ENCODE data around the gene RER1.

RER1 gene

GRCh38 chr1:2426540-2426939 is 34.9 kb downstream of the RER1 start:
- H3K4me3 ChIP-seq (ENCODE audit: low read length), result no peak overlapping the region
- no peak for DNase-seq (ENCODE audit: low read depth)
- no peak for TF ChIP-seq CTCF (conservative IDR thresholded peaks at IDR 0.05; ENCODE audit: low read length)

GRCh38 chr1:2427051-2427450 is 35.4 kb downstream of the RER1 start:
- TF ChIP-seq CTCF (conservative IDR thresholded peaks at IDR 0.05; ENCODE audit: low read length), result no peak
- no peak for DNase-seq (ENCODE audit: low read depth)
- no peak overlapping the region for H3K4me3 ChIP-seq (ENCODE audit: low read length)

- no peak for DNase-seq (ENCODE audit: low read depth)
- H3K4me3 ChIP-seq (ENCODE audit: low read length), result no peak overlapping the region
- no peak for TF ChIP-seq CTCF (conservative IDR thresholded peaks at IDR 0.05; ENCODE audit: low read length)
These were observed 36.3 kb downstream of the RER1 start for GRCh38 chr1:2427976-2428375.

- H3K4me3 ChIP-seq (ENCODE audit: low read length), result no peak overlapping the region
- no peak for DNase-seq (ENCODE audit: low read depth)
- no peak for TF ChIP-seq CTCF (conservative IDR thresholded peaks at IDR 0.05; ENCODE audit: low read length)
These were observed 36.8 kb downstream of the RER1 start for GRCh38 chr1:2428490-2428889.

GRCh38 chr1:2429780-2430591 is 38.3 kb downstream of the RER1 start:
- no peak for DNase-seq (ENCODE audit: low read depth)
- TF ChIP-seq CTCF (conservative IDR thresholded peaks at IDR 0.05; ENCODE audit: low read length), result peak; percentile 34
- H3K4me3 ChIP-seq (ENCODE audit: low read length), result no peak overlapping the region

- no peak for TF ChIP-seq CTCF (conservative IDR thresholded peaks at IDR 0.05; ENCODE audit: low read length)
- DNase-seq (ENCODE audit: low read depth), result no peak
- no peak overlapping the region for H3K4me3 ChIP-seq (ENCODE audit: low read length)
These were observed 38.9 kb downstream of the RER1 start for GRCh38 chr1:2430592-2430973.

GRCh38 chr1:2431103-2431502 is 39.5 kb downstream of the RER1 start:
- DNase-seq (ENCODE audit: low read depth), result no peak
- no peak overlapping the region for H3K4me3 ChIP-seq (ENCODE audit: low read length)
- no peak for TF ChIP-seq CTCF (conservative IDR thresholded peaks at IDR 0.05; ENCODE audit: low read length)
